NCI-H1930 (cell line): Measurements from ENCODE around the gene GPT2.

Source experiments
- DNase-seq, 2 experiments: peaks; one replicate each; lab custom pipeline; 2025; lab: John Stamatoyannopoulos, UW

Gene GPT2

GRCh38 chr16:46972429-46973206 is 88.5 kb downstream of the GPT2 start:
- DNase-seq, result peak in 1 of 2 experiments; percentile 8

- peak; percentile 66 to 74 for DNase-seq
Observed at GRCh38 chr16:46973207-46973995, 89.2 kb downstream of the GPT2 start, which contains the start of gene DNAJA2. Gene DNAJA2 (minus strand): TSS chr16:46973674. CDS start chr16:46973572, 102 bp downstream.

GRCh38 chr16:46973996-46974324 is 89.8 kb downstream of the GPT2 start:
- DNase-seq, result no peak

GRCh38 chr16:46974352-46974751 is 90.2 kb downstream of the GPT2 start:
- no peak for DNase-seq

- DNase-seq, result no peak
Observed at GRCh38 chr16:46975165-46975564, 91.0 kb downstream of the GPT2 start.

GRCh38 chr16:46975908-46976470 is 91.8 kb downstream of the GPT2 start:
- DNase-seq, result no peak

GRCh38 chr16:46976550-46976949 is 92.4 kb downstream of the GPT2 start:
- no peak for DNase-seq
